Amygdala (tissue), 56 donors: ENCODE measurements around the gene SH2D6.
A peak's percentile ranks its signal among the peaks of the same experiment; 100 is the strongest.
"Not testable (repeated sequence)": the region's sequence is repeated elsewhere in the genome, so short reads cannot be mapped to it uniquely, and the experiment has no call there.

Experiments used
- DNase-seq, 56 donors: peaks; one replicate each; lab custom pipeline; 2025; lab: John Stamatoyannopoulos, UW

SH2D6 gene

GRCh38 chr2:85397925-85398331, 20.6 kb upstream of the SH2D6 start:
- no peak for DNase-seq

GRCh38 chr2:85398426-85399182, 19.9 kb upstream of the SH2D6 start:
- DNase-seq, result no peak

- DNase-seq, result no peak
Observed at GRCh38 chr2:85399183-85399455, 19.4 kb upstream of the SH2D6 start.

- no peak for DNase-seq
Observed at GRCh38 chr2:85400023-85400422, 18.5 kb upstream of the SH2D6 start.

GRCh38 chr2:85400541-85401463, 17.7 kb upstream of the SH2D6 start:
- DNase-seq, result peak in 3 of 56 donors; percentile 16 to 48 (median 45)

- no peak for DNase-seq
Observed at GRCh38 chr2:85401464-85401805, 17.1 kb upstream of the SH2D6 start.

- no peak for DNase-seq
Observed at GRCh38 chr2:85401844-85402243, 16.7 kb upstream of the SH2D6 start.

- DNase-seq, result peak in 7 of 56 donors; percentile 18 to 40 (median 28)
Observed at GRCh38 chr2:85405201-85406059, 13.1 kb upstream of the SH2D6 start.

- DNase-seq, result peak in 4 of 56 donors; percentile 20 to 28 (median 22)
Observed at GRCh38 chr2:85409845-85410583, 8.5 kb upstream of the SH2D6 start, which contains the start of gene CAPG. CAPG (minus strand) TSS chr2:85410366; CDS start chr2:85402145, 8,221 bp downstream.

GRCh38 chr2:85410584-85411404, 7.7 kb upstream of the SH2D6 start:
- DNase-seq, result no peak

- no peak for DNase-seq
Observed at GRCh38 chr2:85411405-85411748, 7.1 kb upstream of the SH2D6 start.

- peak in 3 of 56 donors; percentile 21 to 34 (median 24) for DNase-seq
Observed at GRCh38 chr2:85413592-85414420, 4.7 kb upstream of the SH2D6 start.

GRCh38 chr2:85414421-85414759, 4.1 kb upstream of the SH2D6 start:
- DNase-seq, result not testable (repeated sequence)

GRCh38 chr2:85414761-85415553, 3.6 kb upstream of the SH2D6 start:
- DNase-seq, result no peak

- peak in 1 of 56 donors; percentile 12 for DNase-seq
Observed at GRCh38 chr2:85415980-85416650, 2.4 kb upstream of the SH2D6 start.

- peak in 3 of 56 donors; percentile 46 to 70 (median 59) for DNase-seq
Observed at GRCh38 chr2:85419009-85419675, 628 bp downstream of the SH2D6 start.
